A549 (cell line): ENCODE results near the gene LAMC3. TPM values are rescaled to one million over a fixed set of nuclear protein-coding genes. Genes with fewer than 3 reads are reported as not detected.

Experiments used
- ATAC-seq, 2 experiments: fragments of 200-7000 bp in 1 of 2; fragments of >200 bp in 1 of 2; cut with Nextera tagmentation in 1 of 2; cut with Tn5 transposase in 1 of 2; 3 replicates each; pipeline versions ENCODE4 v1.8.0 to v1.9.1; 2018 to 2020; ENCODE audit warnings: mild to moderate bottlenecking in 1 of 2, moderate library complexity in 1 of 2
- CTCF ChIA-PET: fragments of 300-600 bp; sonication (Branson Sonifier 250); formaldehyde crosslinking; extraction: SDS; loops from one replicate; lab custom pipeline; 2021; ENCODE audit warnings: antibody characterized with exemption, inconsistent platforms; lab: Yijun Ruan, JAX
- POLR2A ChIA-PET: fragments of 350-600 bp; formaldehyde crosslinking; extraction: SDS; loops from one replicate; lab custom pipeline; 2021; ENCODE audit warnings: antibody characterized with exemption, inconsistent platforms; lab: Yijun Ruan, JAX
- DNase-seq, 2 experiments: peaks; one replicate each; pipeline versions ENCODE4 v3.0.0 to v3.0.0-alpha.2; 2011 to 2016; ENCODE audit warnings: low read depth in 1 of 2, low spot score in 1 of 2
- FAIRE-seq: peaks from 2 replicates; lab custom pipeline; 2011; peaks lifted over from hg19 to GRCh38; lab: Jason Lieb, UNC
- H3K27ac ChIP-seq, 2 experiments: fragments of >200 bp; sonication (Bioruptor Twin); formaldehyde crosslinking; 3 replicates each; pipeline ENCODE4 v1.5.1; 2016 to 2017
- H3K4me1 ChIP-seq: fragments of >200 bp; sonication (Bioruptor Twin); formaldehyde crosslinking; 3 replicates; pipeline ENCODE4 v1.6.1; 2016
- H3K4me2 ChIP-seq: fragments of >200 bp; sonication (Bioruptor Twin); formaldehyde crosslinking; 3 replicates; pipeline ENCODE4 v1.6.1; 2016
- H3K4me3 ChIP-seq: fragments of >200 bp; sonication (Bioruptor Twin); formaldehyde crosslinking; 3 replicates; pipeline ENCODE4 v1.5.1; 2016
- H3K9me3 ChIP-seq: fragments of >200 bp; sonication (Bioruptor Twin); formaldehyde crosslinking; 3 replicates; pipeline ENCODE4 v1.6.1; 2016
- ATOH8 ChIP-seq: fragments of 250-450 bp; sonication (Bioruptor Pico); IDR thresholded peaks from 2 replicates; pipeline ENCODE4 v1.5.0; 2020; ENCODE audit warnings: low read depth, mild to moderate bottlenecking, moderate library complexity
- BHLHE40 ChIP-seq: IDR thresholded peaks from 2 replicates; pipeline ENCODE4 v1.6.1; 2012; ENCODE audit warnings: low read depth, low read length, inconsistent platforms
- CBX2 ChIP-seq: fragments of 200-600 bp; sonication (generic); IDR thresholded peaks from 2 replicates; pipeline ENCODE4 v1.6.1; 2016; ENCODE audit warnings: low read depth, mild to moderate bottlenecking, borderline replicate concordance
- CEBPB ChIP-seq, 2 experiments: fragments of >200 bp in 1 of 2; sonication (Bioruptor Twin) in 1 of 2; formaldehyde crosslinking in 1 of 2; IDR thresholded peaks; 2 replicates each; pipeline ENCODE4 v1.6.1; 2012 to 2016
- CHD2 ChIP-seq: fragments of 150-350 bp; IDR thresholded peaks from 2 replicates; pipeline ENCODE4 v1.6.1; 2014; ENCODE audit warnings: low read length; ENCODE audit not compliant: partially characterized antibody
- EHMT2 ChIP-seq: fragments of 200-600 bp; sonication (generic); IDR thresholded peaks from 2 replicates; pipeline ENCODE4 v1.6.1; 2016; ENCODE audit warnings: antibody characterized with exemption, low read depth, mild to moderate bottlenecking, moderate library complexity
- ELK1 ChIP-seq: fragments of 150-350 bp; IDR thresholded peaks from 2 replicates; pipeline ENCODE4 v1.6.1; 2014; ENCODE audit warnings: low read depth, mild to moderate bottlenecking, low read length
- EP300 ChIP-seq, 2 experiments: fragments of >200 bp; sonication (Bioruptor Twin); formaldehyde crosslinking; IDR thresholded peaks; 2 replicates in 1 of 2; 3 replicates in 1 of 2; pipeline ENCODE4 v1.6.1; 2016 to 2017
- HDAC2 ChIP-seq: fragments of 200-600 bp; sonication (generic); IDR thresholded peaks from 2 replicates; pipeline ENCODE4 v1.6.1; 2016
- HEYL ChIP-seq: fragments of 250-450 bp; sonication (Bioruptor Pico); IDR thresholded peaks from 2 replicates; pipeline ENCODE4 v1.8.0; 2021; ENCODE audit warnings: mild to moderate bottlenecking, moderate library complexity
- HOXA7 ChIP-seq: fragments of 250-450 bp; sonication (Bioruptor Pico); IDR thresholded peaks from 2 replicates; pipeline ENCODE4 v1.5.0; 2020; ENCODE audit warnings: mild to moderate bottlenecking, moderate library complexity
- HOXB13 ChIP-seq: fragments of 250-450 bp; sonication (Bioruptor Pico); IDR thresholded peaks from 2 replicates; pipeline ENCODE4 v1.5.0; 2020; ENCODE audit warnings: low read depth, mild to moderate bottlenecking, moderate library complexity
- HOXB5 ChIP-seq: fragments of 250-450 bp; sonication (Bioruptor Pico); IDR thresholded peaks from 2 replicates; pipeline ENCODE4 v1.5.0; 2020; ENCODE audit warnings: mild to moderate bottlenecking, moderate library complexity
- MAZ ChIP-seq: fragments of 150-350 bp; IDR thresholded peaks from 2 replicates; pipeline ENCODE4 v1.6.1; 2014; ENCODE audit warnings: antibody characterized with exemption, low read depth, low read length, borderline replicate concordance
- MYC ChIP-seq: IDR thresholded peaks from 2 replicates; pipeline ENCODE4 v1.6.1; 2012; ENCODE audit warnings: mild to moderate bottlenecking, inconsistent platforms, low read length, improper control_type of control experiment, borderline replicate concordance
- PHF8 ChIP-seq: fragments of 200-600 bp; sonication (generic); IDR thresholded peaks from 2 replicates; pipeline ENCODE4 v1.6.1; 2016; ENCODE audit warnings: low read depth, mild to moderate bottlenecking, antibody characterized with exemption, moderate library complexity, borderline replicate concordance
- POLR2A ChIP-seq: IDR thresholded peaks from 2 replicates; pipeline ENCODE4 v1.6.1; 2012; ENCODE audit warnings: mild to moderate bottlenecking, low read length
- TFCP2L1 ChIP-seq: fragments of 250-450 bp; sonication (Bioruptor Pico); IDR thresholded peaks from 2 replicates; pipeline ENCODE4 v1.5.0; 2021; ENCODE audit warnings: mild to moderate bottlenecking
- ZSCAN20 ChIP-seq: fragments of 250-450 bp; sonication (Bioruptor Pico); IDR thresholded peaks from 2 replicates; pipeline ENCODE4 v1.8.0; 2022; ENCODE audit warnings: mild to moderate bottlenecking, moderate library complexity
- WGBS: methylation state at CpG from one replicate; pipeline ENCODE4 v1.1.6; 2017; ENCODE audit errors: missing lambda C conversion rate; 5-methylcytosine and 5-hydroxymethylcytosine counted together
- polyA plus RNA-seq, 4 experiments: library from polyadenylated mRNA; depleted of rRNA in 3 of 4; stranded (reverse); fragments of >200 nt; fragmentation: RNase III in 1 of 4; extraction: RNeasy Plus Mini Kit Qiagen cat#74134 plus additional on column Dnase treatment in 1 of 4; gene quantifications; 2 replicates in 3 of 4; 3 replicates in 1 of 4; pipeline ENCODE4 v1.2.3, GENCODE V29; 2011 to 2017
- TF ChIP-seq, protein P1 (sequence below): IDR thresholded peaks from 2 replicates; pipeline ENCODE4 v1.6.1; 2012
- TF ChIP-seq, protein P2 (sequence below): IDR thresholded peaks from 2 replicates; pipeline ENCODE4 v1.6.1; 2012
- TF ChIP-seq, protein P3 (sequence below): fragments of 200-600 bp; sonication (generic); IDR thresholded peaks from 2 replicates; pipeline ENCODE4 v1.6.1; 2016; ENCODE audit warnings: antibody characterized with exemption, mild to moderate bottlenecking, moderate library complexity

Gene LAMC3
- polyA plus RNA-seq, 2 of the 4 experiments (the other 2 are of a cell fraction): 1.0 to 1.5 TPM

DNA sequence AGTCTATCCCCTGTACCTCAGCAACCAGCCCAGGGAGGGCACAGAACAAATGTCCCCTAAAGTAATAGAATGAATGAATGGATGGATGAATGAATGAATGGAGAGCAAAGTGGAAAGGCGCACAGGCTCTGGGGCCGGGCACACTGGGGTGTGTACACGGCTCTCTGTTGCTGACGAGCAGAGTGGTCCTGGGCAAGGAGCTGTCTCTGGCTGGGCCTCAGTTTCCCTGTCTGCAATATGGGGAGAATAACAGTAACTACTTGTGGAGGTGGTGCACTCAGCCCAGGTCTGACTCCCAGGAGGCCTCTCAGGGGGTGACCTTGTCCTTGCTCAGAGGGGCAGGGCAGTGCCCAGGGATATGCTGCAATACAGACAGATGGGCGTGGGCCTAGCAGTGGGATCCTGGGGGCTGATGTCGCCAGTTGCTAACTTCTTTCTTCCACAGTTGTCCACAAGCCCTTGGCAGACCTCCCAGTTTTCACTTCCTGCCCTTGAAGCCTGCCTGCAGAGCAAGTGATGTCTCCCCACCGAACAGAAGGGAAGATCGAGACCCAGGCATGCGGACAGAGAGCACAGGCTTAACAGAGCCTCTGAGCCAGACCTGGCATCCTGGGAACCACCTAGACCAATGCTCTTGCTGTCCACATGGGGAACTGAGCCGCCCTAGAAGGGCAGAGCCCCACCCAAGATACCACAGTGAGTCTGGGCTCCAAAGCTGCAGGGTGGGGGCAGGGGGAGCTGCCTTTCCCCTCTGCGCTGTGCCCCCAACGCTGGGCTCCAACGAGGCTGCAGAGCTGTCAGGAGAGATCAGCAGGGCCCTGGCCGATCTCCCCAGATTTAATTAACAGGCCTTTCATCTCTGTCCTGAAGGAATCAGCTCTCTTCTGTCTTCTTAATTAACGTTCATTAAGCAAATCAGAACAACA lies 13.6 kb upstream of the LAMC3 start:
- Histone ChIP-seq H3K4me1 (peaks cover 26% of the 10 kb centered on the region), H3K4me3 (no peak overlapping the region), H3K27ac (peak overlapping the region; percentile 45 to 68; a peak in 4 of 6 replicates), H3K9me3 (no peaks in the 10 kb centered on the region), H3K4me2 (peak overlapping the region; percentile 29; the same call in 2 of the 3 replicates)
- DNase-seq (peak; percentile 49 to 63), ATAC-seq (peak; percentile 37 to 63), FAIRE-seq (no peak)
- ChIA-PET CTCF (interaction anchor here (0.6 to 19.3 kb wide), 8 partner anchors 9 to 535 kb away, joined by 3 to 286 read pairs (median 36); partner anchors contain the start of gene LAMC3), POLR2A (no interaction called here)
- WGBS: 51% methylated on average over 15 of the region's 15 CpGs
- TF ChIP-seq, protein P1, sequence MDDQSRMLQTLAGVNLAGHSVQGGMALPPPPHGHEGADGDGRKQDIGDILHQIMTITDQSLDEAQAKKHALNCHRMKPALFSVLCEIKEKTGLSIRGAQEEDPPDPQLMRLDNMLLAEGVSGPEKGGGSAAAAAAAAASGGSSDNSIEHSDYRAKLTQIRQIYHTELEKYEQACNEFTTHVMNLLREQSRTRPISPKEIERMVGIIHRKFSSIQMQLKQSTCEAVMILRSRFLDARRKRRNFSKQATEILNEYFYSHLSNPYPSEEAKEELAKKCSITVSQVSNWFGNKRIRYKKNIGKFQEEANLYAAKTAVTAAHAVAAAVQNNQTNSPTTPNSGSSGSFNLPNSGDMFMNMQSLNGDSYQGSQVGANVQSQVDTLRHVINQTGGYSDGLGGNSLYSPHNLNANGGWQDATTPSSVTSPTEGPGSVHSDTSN: no peak
- TF ChIP-seq, protein P2, sequence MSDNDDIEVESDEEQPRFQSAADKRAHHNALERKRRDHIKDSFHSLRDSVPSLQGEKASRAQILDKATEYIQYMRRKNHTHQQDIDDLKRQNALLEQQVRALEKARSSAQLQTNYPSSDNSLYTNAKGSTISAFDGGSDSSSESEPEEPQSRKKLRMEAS: 0 out of 2 replicates have a peak, but pooled peaks have one; percentile 20

GRCh38 chr9:130996205-130996604 lies 12.8 kb upstream of the LAMC3 start:
- Histone ChIP-seq H3K9me3 (no peaks in the 10 kb centered on the region), H3K4me1 (peaks cover 26% of the 10 kb centered on the region), H3K4me2 (no peak overlapping the region), H3K4me3 (no peak overlapping the region), H3K27ac (peak overlapping the region; percentile 45 to 68; a peak in 2 of 6 replicates)
- no peak for DNase-seq
- no peak for ATAC-seq
- FAIRE-seq: no peak
- TF ChIP-seq CHD2 (no peak), CBX2 (no peak), ZSCAN20 (CRISPR knock-in tag) (no peak), HDAC2 (no peak), HOXB13 (CRISPR knock-in tag) (no peak), CEBPB (IDR thresholded peaks at IDR 0.05) (no peak), EP300 (IDR thresholded peaks at IDR 0.05) (no peak), PHF8 (no peak), ATOH8 (CRISPR knock-in tag) (no peak), POLR2A (no peak), BHLHE40 (no peak), ELK1 (no peak), HEYL (no peak), TFCP2L1 (CRISPR knock-in tag) (no peak), HOXB5 (CRISPR knock-in tag) (no peak), MAZ (no peak), EHMT2 (no peak), MYC (no peak), HOXA7 (CRISPR knock-in tag) (no peak)
- TF ChIP-seq, protein P3, sequence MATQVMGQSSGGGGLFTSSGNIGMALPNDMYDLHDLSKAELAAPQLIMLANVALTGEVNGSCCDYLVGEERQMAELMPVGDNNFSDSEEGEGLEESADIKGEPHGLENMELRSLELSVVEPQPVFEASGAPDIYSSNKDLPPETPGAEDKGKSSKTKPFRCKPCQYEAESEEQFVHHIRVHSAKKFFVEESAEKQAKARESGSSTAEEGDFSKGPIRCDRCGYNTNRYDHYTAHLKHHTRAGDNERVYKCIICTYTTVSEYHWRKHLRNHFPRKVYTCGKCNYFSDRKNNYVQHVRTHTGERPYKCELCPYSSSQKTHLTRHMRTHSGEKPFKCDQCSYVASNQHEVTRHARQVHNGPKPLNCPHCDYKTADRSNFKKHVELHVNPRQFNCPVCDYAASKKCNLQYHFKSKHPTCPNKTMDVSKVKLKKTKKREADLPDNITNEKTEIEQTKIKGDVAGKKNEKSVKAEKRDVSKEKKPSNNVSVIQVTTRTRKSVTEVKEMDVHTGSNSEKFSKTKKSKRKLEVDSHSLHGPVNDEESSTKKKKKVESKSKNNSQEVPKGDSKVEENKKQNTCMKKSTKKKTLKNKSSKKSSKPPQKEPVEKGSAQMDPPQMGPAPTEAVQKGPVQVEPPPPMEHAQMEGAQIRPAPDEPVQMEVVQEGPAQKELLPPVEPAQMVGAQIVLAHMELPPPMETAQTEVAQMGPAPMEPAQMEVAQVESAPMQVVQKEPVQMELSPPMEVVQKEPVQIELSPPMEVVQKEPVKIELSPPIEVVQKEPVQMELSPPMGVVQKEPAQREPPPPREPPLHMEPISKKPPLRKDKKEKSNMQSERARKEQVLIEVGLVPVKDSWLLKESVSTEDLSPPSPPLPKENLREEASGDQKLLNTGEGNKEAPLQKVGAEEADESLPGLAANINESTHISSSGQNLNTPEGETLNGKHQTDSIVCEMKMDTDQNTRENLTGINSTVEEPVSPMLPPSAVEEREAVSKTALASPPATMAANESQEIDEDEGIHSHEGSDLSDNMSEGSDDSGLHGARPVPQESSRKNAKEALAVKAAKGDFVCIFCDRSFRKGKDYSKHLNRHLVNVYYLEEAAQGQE: no peak
- POLR2A ChIA-PET: no interaction called here
- CTCF ChIA-PET: interaction anchor here (0.6 to 19.3 kb wide), 11 partner anchors 10 to 129 kb away, joined by 3 to 286 read pairs (median 49); partner anchors contain the start of genes FIBCD1 and LAMC3
- WGBS: 90% methylated on average over 8 of the region's 8 CpGs
